ENCODE results near the gene QRICH1.
"Not testable (repeated sequence)": the region's sequence is repeated elsewhere in the genome, so short reads cannot be mapped to it uniquely, and the experiment has no call there.

Gene QRICH1

GRCh38 chr3:49015765-49016164, 78.1 kb downstream of the QRICH1 start:
- DNase-seq, result no peak

- no peak for DNase-seq
These were observed 78.8 kb downstream of the QRICH1 start for GRCh38 chr3:49015072-49015471.

GRCh38 chr3:49013738-49014660, 79.9 kb downstream of the QRICH1 start:
- peak; percentile 78 for DNase-seq

- no peak for DNase-seq
These were observed 80.6 kb downstream of the QRICH1 start for GRCh38 chr3:49013113-49013737.

- DNase-seq, result no peak
These were observed 81.3 kb downstream of the QRICH1 start for GRCh38 chr3:49012441-49013017.

GRCh38 chr3:49009396-49009795, 84.5 kb downstream of the QRICH1 start:
- no peak for DNase-seq

GRCh38 chr3:49008627-49009026, 85.2 kb downstream of the QRICH1 start:
- DNase-seq, result not testable (repeated sequence)

GRCh38 chr3:49007771-49008528, 85.9 kb downstream of the QRICH1 start:
- DNase-seq, result peak; percentile 98

- DNase-seq, result peak; percentile 99
These were observed 86.7 kb downstream of the QRICH1 start, which contains the start of gene WDR6 for GRCh38 chr3:49007068-49007770. TSS of gene WDR6 (plus strand) at chr3:49007391. CDS start at chr3:49007432, 41 bp downstream.

GRCh38 chr3:49006408-49007067, 87.3 kb downstream of the QRICH1 start:
- DNase-seq, result peak; percentile 60

- no peak for DNase-seq
These were observed 87.9 kb downstream of the QRICH1 start for GRCh38 chr3:49005998-49006397.

- DNase-seq, result no peak
These were observed 88.6 kb downstream of the QRICH1 start for GRCh38 chr3:49005303-49005680.

GRCh38 chr3:49004352-49005302, 89.2 kb downstream of the QRICH1 start:
- DNase-seq, result peak; percentile 63

GRCh38 chr3:49001155-49001554, 92.7 kb downstream of the QRICH1 start:
- peak; percentile 31 for DNase-seq

- no peak for DNase-seq
These were observed 94.6 kb downstream of the QRICH1 start for GRCh38 chr3:48999085-48999858.

- no peak for DNase-seq
These were observed 95.9 kb downstream of the QRICH1 start for GRCh38 chr3:48997714-48998637.

GRCh38 chr3:48997102-48997635, 96.7 kb downstream of the QRICH1 start:
- DNase-seq, result no peak

- DNase-seq, result no peak
These were observed 97.2 kb downstream of the QRICH1 start for GRCh38 chr3:48996640-48997039.
